Measurements from ENCODE around the gene TBL3. TPM values are rescaled to one million over a fixed set of nuclear protein-coding genes. Genes with fewer than 3 reads are reported as not detected.
A peak's percentile ranks its signal among the peaks of the same experiment; 100 is the strongest.

The TBL3 gene
- total and polyA plus RNA-seq, 4 donors: 23.9 to 58.8 (median 44.1) TPM

GRCh38 chr16:2006317-2006716 lies 34.5 kb downstream of the TBL3 start:
- peaks cover 2 to 27% (median 13%) of the 10 kb centered on the region in 4 donors for H3K36me3 ChIP-seq (ENCODE audit: control insufficient read depth in 4 of 4, insufficient read depth in 4 of 4, low read length in 4 of 4)
- 92 to 96% methylated on average over 8 of the region's 8 CpGs for WGBS, 2 donors
- H3K9me3 ChIP-seq (ENCODE audit: control insufficient read depth in 4 of 4, insufficient read depth in 3 of 4, low read length in 3 of 4): no peaks in the 10 kb centered on the region
- no peak overlapping the region for H3K4me3 ChIP-seq
- no peak overlapping the region for H3K27ac ChIP-seq (ENCODE audit: low read depth in 1 of 2, low read length in 1 of 2)
- no peaks in the 10 kb centered on the region for H3K27me3 ChIP-seq (ENCODE audit: control insufficient read depth in 3 of 3, insufficient read depth in 3 of 3, low read length in 2 of 3)
- ATAC-seq (ENCODE audit: insufficient read depth, low FRiP score) (no peak), DNase-seq (no peak)
- no peak for TF ChIP-seq CTCF (IDR thresholded peaks at IDR 0.05; ENCODE audit: control extremely low read depth, extremely low read depth)
- no peak overlapping the region for H3K9ac ChIP-seq (ENCODE audit: insufficient read depth in 1 of 2, low read length in 2 of 2)
- H3K4me1 ChIP-seq (ENCODE audit: control insufficient read depth in 5 of 5, insufficient read depth in 5 of 5, low read length in 5 of 5): peaks cover 0 to 43% (median 21%) of the 10 kb centered on the region in 5 donors

DNA sequence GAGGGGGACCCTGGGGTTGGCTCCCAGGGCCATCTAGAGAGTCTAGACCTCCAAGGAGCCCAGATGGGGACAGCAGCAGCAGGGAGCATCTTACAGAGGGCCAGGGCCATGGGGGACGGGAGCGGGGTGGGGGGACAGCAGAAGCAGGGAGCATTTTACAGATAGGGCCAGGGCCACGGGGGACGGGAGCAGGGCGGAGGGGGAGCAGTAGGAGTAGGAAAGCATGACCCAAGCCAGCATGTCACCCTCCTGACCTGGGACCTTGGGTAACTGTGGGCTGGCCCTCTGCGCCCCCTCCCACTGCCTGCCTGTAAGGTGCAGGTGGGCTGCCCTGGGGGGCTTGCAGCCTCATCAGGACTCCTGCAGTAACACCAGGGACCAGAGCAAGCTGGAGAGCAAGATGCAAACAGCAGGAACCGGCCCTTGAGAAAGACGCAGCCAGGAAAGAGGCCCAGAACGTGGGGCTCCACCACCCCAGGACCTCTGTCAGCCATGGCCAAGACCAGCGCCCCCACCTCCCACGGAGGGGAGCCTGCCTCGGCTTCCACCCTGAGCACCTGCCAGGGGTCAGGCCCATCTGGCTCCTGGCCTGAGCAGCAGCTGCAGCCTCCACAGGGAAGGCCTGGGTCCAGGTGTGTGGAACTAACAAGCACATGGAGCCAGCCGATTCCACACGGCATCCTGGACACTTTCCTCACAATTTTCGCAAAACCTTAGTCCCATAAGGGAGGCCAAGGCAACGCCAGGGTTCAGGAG lies 35.4 kb downstream of the TBL3 start:
- DNase-seq: no peak
- TF ChIP-seq CTCF (IDR thresholded peaks at IDR 0.05; ENCODE audit: control extremely low read depth, extremely low read depth): no peak
- no peak for ATAC-seq (ENCODE audit: insufficient read depth, low FRiP score)
- Histone ChIP-seq H3K9me3 (ENCODE audit: control insufficient read depth in 4 of 4, insufficient read depth in 3 of 4, low read length in 3 of 4) (no peaks in the 10 kb centered on the region), H3K36me3 (ENCODE audit: control insufficient read depth in 4 of 4, insufficient read depth in 4 of 4, low read length in 4 of 4) (peaks cover 0 to 18% (median 8%) of the 10 kb centered on the region in 4 donors), H3K27me3 (ENCODE audit: control insufficient read depth in 3 of 3, insufficient read depth in 3 of 3, low read length in 2 of 3) (no peaks in the 10 kb centered on the region), H3K9ac (ENCODE audit: insufficient read depth in 1 of 2, low read length in 2 of 2) (no peak overlapping the region), H3K27ac (ENCODE audit: low read depth in 1 of 2, low read length in 1 of 2) (peak overlapping the region in 1 of 2 donors; percentile 55), H3K4me3 (no peak overlapping the region), H3K4me1 (ENCODE audit: control insufficient read depth in 5 of 5, insufficient read depth in 5 of 5, low read length in 5 of 5) (peaks cover 0 to 43% (median 21%) of the 10 kb centered on the region in 5 donors)
- 69 to 78% methylated on average over 16 of the region's 16 CpGs for WGBS, 2 donors

DNA sequence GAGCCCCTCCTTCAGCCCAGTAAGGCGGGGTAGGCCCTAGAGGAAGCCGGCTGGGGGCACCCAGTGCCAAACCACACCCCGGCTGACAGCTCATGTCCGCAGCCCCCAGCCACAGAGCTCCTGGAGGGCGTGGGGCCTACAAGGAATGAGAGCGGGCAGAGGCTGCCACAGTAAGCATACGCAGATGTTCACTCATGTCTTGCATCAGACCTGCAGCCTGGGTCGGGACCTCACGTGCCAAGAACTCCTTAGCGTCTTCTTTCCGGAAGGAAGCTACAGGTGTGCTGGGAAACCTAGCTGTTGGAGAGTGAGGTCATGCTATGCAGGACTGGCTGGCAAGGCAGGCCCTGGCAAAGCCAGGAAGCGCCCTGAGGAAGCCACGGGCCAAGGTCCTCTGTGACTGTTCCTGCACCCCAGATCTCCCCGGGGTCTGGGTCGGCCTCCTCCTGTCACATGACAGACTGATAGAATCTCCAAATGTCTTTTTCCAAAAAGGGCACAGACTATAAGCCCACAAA lies 36.2 kb downstream of the TBL3 start:
- TF ChIP-seq CTCF (IDR thresholded peaks at IDR 0.05; ENCODE audit: control extremely low read depth, extremely low read depth): no peak
- Histone ChIP-seq H3K9ac (ENCODE audit: insufficient read depth in 1 of 2, low read length in 2 of 2) (peak overlapping the region in 1 of 2 donors; percentile 34), H3K4me1 (ENCODE audit: control insufficient read depth in 5 of 5, insufficient read depth in 5 of 5, low read length in 5 of 5) (peaks cover 0 to 43% (median 21%) of the 10 kb centered on the region in 5 donors), H3K27ac (ENCODE audit: low read depth in 1 of 2, low read length in 1 of 2) (peak overlapping the region in 1 of 2 donors; percentile 55), H3K36me3 (ENCODE audit: control insufficient read depth in 4 of 4, insufficient read depth in 4 of 4, low read length in 4 of 4) (peaks cover 0 to 10% (median 4%) of the 10 kb centered on the region in 4 donors), H3K4me3 (peak overlapping the region; percentile 22), H3K9me3 (ENCODE audit: control insufficient read depth in 4 of 4, insufficient read depth in 3 of 4, low read length in 3 of 4) (no peaks in the 10 kb centered on the region), H3K27me3 (ENCODE audit: control insufficient read depth in 3 of 3, insufficient read depth in 3 of 3, low read length in 2 of 3) (no peaks in the 10 kb centered on the region)
- 14 to 25% methylated on average over 15 of the region's 15 CpGs for WGBS, 2 donors
- no peak for DNase-seq
- ATAC-seq (ENCODE audit: insufficient read depth, low FRiP score): no peak
